ENCODE measurements around the gene MAZ. TPM values are rescaled to one million over a fixed set of nuclear protein-coding genes. Genes with fewer than 3 reads are reported as not detected.

Gene MAZ
- total and polyA plus RNA-seq, 4 donors = 16.0 to 272 (median 45.1) TPM

DNA sequence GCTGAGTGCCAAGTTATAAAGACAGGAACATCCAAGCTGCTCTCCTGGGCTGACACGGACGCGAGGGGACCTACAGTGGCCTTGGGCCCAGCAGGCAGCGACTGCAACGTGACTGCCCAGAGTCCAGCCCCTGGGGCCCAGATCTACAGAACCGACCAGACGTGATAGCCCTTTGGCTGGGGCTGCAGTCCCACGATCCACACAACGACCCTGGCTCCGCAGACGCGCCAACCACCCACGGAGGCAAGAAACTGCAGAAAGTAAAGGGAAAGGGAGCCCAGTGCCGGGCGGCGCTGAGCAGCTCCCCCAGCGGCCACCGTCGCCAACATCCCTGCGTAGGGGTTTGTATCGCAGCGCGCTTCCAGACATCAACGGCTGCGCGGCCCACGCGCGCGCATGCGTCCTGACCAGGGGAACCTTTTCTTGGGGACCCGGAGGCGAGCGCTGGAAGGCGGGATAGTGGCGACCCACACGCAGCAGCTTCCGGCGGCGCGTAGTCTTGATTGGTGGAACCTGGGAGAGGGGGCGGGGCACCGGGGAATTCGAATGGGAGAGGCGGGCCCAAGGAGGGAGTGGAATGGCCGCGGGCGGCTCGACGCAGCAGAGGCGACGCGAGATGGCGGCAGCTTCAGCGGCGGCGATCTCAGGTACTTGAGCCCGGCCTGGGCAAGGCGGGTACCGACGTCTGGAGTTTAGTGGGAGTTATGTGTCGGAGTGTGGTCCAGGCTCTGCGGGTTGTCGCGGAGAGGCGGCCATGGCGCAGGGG, 16.0 kb upstream of the MAZ start, which contains the start of gene KIF22:
Gene KIF22, plus strand, starts transcription at position 569 of the 766 bp plus-strand sequence. Its CDS starts 9 bp downstream, at position 578.
- Histone ChIP-seq H3K27ac (ENCODE audit: low read depth in 1 of 2, low read length in 2 of 2) (peak within 1 kb of the TSS; percentile 70 to 89), H3K9me3 (ENCODE audit: control insufficient read depth in 4 of 4, low read length in 3 of 4) (no peaks in the 10 kb centered on the region), H3K4me3 (ENCODE audit: low read depth in 1 of 3, low read length in 3 of 3) (peak within 1 kb of the TSS; percentile 68 to 91 (median 74)), H3K9ac (ENCODE audit: low read depth in 1 of 2, low read length in 2 of 2) (peak within 1 kb of the TSS; percentile 53 to 89), H3K27me3 (ENCODE audit: control insufficient read depth in 4 of 4, insufficient read depth in 4 of 4, low read length in 3 of 4) (no peaks in the 10 kb centered on the region), H3K4me1 (ENCODE audit: control insufficient read depth in 4 of 4, insufficient read depth in 4 of 4, low read length in 3 of 4) (peaks cover 3 to 22% (median 12%) of the 10 kb centered on the region in 4 donors), H3K36me3 (ENCODE audit: control insufficient read depth in 4 of 4, insufficient read depth in 3 of 4, low read depth in 1 of 4, low read length in 3 of 4) (no peaks in the 10 kb centered on the region)
- DNase-seq (ENCODE audit: low spot score) = peak; percentile 100
- under 1% methylated on average over 67 of the region's 67 CpGs for WGBS
- TF ChIP-seq, protein P1, sequence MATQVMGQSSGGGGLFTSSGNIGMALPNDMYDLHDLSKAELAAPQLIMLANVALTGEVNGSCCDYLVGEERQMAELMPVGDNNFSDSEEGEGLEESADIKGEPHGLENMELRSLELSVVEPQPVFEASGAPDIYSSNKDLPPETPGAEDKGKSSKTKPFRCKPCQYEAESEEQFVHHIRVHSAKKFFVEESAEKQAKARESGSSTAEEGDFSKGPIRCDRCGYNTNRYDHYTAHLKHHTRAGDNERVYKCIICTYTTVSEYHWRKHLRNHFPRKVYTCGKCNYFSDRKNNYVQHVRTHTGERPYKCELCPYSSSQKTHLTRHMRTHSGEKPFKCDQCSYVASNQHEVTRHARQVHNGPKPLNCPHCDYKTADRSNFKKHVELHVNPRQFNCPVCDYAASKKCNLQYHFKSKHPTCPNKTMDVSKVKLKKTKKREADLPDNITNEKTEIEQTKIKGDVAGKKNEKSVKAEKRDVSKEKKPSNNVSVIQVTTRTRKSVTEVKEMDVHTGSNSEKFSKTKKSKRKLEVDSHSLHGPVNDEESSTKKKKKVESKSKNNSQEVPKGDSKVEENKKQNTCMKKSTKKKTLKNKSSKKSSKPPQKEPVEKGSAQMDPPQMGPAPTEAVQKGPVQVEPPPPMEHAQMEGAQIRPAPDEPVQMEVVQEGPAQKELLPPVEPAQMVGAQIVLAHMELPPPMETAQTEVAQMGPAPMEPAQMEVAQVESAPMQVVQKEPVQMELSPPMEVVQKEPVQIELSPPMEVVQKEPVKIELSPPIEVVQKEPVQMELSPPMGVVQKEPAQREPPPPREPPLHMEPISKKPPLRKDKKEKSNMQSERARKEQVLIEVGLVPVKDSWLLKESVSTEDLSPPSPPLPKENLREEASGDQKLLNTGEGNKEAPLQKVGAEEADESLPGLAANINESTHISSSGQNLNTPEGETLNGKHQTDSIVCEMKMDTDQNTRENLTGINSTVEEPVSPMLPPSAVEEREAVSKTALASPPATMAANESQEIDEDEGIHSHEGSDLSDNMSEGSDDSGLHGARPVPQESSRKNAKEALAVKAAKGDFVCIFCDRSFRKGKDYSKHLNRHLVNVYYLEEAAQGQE (IDR thresholded peaks at IDR 0.05) = peak; percentile 85
- TF ChIP-seq GABPA (IDR thresholded peaks at IDR 0.05 in 1 of 2, conservative IDR thresholded peaks at IDR 0.05 in 1 of 2) (peak; percentile 91 to 97), NR2F2 (IDR thresholded peaks at IDR 0.05) (no peak), JUND (IDR thresholded peaks at IDR 0.05) (peak in 1 of 2 donors; percentile 46), HNF4A (conservative IDR thresholded peaks at IDR 0.05) (peak in 1 of 2 donors; percentile 36), RAD21 (IDR thresholded peaks at IDR 0.05) (peak; percentile 71 to 79), FOXA1 (IDR thresholded peaks at IDR 0.05) (peak; percentile 73), TAF1 (conservative IDR thresholded peaks at IDR 0.05) (peak; percentile 85), HNF4G (IDR thresholded peaks at IDR 0.05) (no peak), FOXA2 (IDR thresholded peaks at IDR 0.05) (no peak), YY1 (IDR thresholded peaks at IDR 0.05) (peak; percentile 96), EGR1 (IDR thresholded peaks at IDR 0.05; ENCODE audit: low read depth in 2 of 2) (peak; percentile 58 to 82), SP1 (IDR thresholded peaks at IDR 0.05) (peak; percentile 87), RXRA (IDR thresholded peaks at IDR 0.05) (peak in 1 of 2 donors; percentile 48)
- TF ChIP-seq, protein P2, sequence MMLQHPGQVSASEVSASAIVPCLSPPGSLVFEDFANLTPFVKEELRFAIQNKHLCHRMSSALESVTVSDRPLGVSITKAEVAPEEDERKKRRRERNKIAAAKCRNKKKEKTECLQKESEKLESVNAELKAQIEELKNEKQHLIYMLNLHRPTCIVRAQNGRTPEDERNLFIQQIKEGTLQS (IDR thresholded peaks at IDR 0.05) = no peak
- TF ChIP-seq, protein P3, sequence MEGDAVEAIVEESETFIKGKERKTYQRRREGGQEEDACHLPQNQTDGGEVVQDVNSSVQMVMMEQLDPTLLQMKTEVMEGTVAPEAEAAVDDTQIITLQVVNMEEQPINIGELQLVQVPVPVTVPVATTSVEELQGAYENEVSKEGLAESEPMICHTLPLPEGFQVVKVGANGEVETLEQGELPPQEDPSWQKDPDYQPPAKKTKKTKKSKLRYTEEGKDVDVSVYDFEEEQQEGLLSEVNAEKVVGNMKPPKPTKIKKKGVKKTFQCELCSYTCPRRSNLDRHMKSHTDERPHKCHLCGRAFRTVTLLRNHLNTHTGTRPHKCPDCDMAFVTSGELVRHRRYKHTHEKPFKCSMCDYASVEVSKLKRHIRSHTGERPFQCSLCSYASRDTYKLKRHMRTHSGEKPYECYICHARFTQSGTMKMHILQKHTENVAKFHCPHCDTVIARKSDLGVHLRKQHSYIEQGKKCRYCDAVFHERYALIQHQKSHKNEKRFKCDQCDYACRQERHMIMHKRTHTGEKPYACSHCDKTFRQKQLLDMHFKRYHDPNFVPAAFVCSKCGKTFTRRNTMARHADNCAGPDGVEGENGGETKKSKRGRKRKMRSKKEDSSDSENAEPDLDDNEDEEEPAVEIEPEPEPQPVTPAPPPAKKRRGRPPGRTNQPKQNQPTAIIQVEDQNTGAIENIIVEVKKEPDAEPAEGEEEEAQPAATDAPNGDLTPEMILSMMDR (IDR thresholded peaks at IDR 0.05; ENCODE audit: low read depth, low read length, missing input control) = peak; percentile 65
- TF ChIP-seq, protein P4, sequence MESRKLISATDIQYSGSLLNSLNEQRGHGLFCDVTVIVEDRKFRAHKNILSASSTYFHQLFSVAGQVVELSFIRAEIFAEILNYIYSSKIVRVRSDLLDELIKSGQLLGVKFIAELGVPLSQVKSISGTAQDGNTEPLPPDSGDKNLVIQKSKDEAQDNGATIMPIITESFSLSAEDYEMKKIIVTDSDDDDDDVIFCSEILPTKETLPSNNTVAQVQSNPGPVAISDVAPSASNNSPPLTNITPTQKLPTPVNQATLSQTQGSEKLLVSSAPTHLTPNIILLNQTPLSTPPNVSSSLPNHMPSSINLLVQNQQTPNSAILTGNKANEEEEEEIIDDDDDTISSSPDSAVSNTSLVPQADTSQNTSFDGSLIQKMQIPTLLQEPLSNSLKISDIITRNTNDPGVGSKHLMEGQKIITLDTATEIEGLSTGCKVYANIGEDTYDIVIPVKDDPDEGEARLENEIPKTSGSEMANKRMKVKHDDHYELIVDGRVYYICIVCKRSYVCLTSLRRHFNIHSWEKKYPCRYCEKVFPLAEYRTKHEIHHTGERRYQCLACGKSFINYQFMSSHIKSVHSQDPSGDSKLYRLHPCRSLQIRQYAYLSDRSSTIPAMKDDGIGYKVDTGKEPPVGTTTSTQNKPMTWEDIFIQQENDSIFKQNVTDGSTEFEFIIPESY (IDR thresholded peaks at IDR 0.05) = peak; percentile 71
- TF ChIP-seq, protein P5, sequence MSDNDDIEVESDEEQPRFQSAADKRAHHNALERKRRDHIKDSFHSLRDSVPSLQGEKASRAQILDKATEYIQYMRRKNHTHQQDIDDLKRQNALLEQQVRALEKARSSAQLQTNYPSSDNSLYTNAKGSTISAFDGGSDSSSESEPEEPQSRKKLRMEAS (IDR thresholded peaks at IDR 0.05) = peak; percentile 70
